Neural cell (in vitro differentiated cells): ENCODE measurements around the gene RAI14.

Source experiments
- EP300 ChIP-seq: fragments of 450-650 bp; conservative IDR thresholded peaks from 2 replicates; pipeline ENCODE4 v1.6.1; 2014; ENCODE audit warnings: antibody characterized with exemption, mild to moderate bottlenecking, moderate library complexity; ENCODE audit not compliant: poor library complexity, severe bottlenecking
- MXI1 ChIP-seq: fragments of 450-650 bp; conservative IDR thresholded peaks from 2 replicates; pipeline ENCODE4 v1.6.1; 2014; ENCODE audit warnings: antibody characterized with exemption, mild to moderate bottlenecking; ENCODE audit not compliant: poor library complexity, severe bottlenecking
- POLR2AphosphoS5 ChIP-seq: IDR thresholded peaks from 2 replicates; pipeline ENCODE4 v1.6.1; 2012
- RAD21 ChIP-seq: fragments of 450-650 bp; conservative IDR thresholded peaks from 2 replicates; pipeline ENCODE4 v1.6.1; 2014; ENCODE audit warnings: antibody characterized with exemption, mild to moderate bottlenecking, moderate library complexity
- SMC3 ChIP-seq: fragments of 450-650 bp; conservative IDR thresholded peaks from 2 replicates; pipeline ENCODE4 v1.6.1; 2014; ENCODE audit warnings: antibody characterized with exemption, mild to moderate bottlenecking, moderate library complexity; ENCODE audit not compliant: poor library complexity
- TF ChIP-seq, protein P1 (sequence below): fragments of 450-650 bp; IDR thresholded peaks from 2 replicates; pipeline ENCODE4 v1.5.1; 2014; ENCODE audit warnings: antibody characterized with exemption, mild to moderate bottlenecking, moderate library complexity; ENCODE audit not compliant: poor library complexity, severe bottlenecking
- TF ChIP-seq, protein P2 (sequence below): IDR thresholded peaks from 2 replicates; pipeline ENCODE4 v1.6.1; 2012; ENCODE audit warnings: borderline replicate concordance

DNA sequence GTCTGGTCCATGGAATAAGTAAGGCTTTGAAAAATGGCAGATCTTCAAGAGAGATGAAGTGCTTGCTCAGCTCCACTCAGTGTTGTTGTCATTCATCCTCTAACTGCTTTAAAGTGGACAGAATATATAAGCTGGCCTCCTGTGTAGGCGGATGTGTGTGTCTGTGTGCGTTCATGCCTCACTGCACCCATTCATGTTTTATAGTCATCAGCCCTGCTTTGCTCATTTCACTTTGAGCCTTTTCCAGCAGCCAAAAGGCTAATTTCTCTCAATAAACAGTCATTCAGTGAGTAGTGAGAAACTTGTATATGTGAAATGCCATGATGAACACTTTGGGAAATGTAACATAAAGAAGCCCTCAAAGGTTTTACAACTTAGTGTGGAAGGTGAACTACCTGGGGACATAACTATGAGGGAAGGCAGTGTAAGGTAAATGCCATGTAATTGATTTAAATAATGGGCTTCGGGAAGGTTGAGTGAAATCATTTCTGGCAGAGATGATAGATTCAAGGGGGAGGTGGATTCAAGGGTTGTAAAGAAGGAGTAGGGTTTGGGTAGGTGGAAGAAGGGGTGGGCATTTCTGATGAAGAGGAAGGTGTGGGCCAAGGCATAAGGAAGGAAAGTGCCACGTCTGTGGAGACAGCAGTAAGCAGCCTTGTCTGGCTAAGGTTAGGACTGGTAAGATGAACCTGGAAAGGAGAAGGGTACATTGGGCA, 198.5 kb downstream of the RAI14 start:
- no peak for TF ChIP-seq MXI1
- TF ChIP-seq, protein P1, sequence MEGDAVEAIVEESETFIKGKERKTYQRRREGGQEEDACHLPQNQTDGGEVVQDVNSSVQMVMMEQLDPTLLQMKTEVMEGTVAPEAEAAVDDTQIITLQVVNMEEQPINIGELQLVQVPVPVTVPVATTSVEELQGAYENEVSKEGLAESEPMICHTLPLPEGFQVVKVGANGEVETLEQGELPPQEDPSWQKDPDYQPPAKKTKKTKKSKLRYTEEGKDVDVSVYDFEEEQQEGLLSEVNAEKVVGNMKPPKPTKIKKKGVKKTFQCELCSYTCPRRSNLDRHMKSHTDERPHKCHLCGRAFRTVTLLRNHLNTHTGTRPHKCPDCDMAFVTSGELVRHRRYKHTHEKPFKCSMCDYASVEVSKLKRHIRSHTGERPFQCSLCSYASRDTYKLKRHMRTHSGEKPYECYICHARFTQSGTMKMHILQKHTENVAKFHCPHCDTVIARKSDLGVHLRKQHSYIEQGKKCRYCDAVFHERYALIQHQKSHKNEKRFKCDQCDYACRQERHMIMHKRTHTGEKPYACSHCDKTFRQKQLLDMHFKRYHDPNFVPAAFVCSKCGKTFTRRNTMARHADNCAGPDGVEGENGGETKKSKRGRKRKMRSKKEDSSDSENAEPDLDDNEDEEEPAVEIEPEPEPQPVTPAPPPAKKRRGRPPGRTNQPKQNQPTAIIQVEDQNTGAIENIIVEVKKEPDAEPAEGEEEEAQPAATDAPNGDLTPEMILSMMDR, result no peak
- TF ChIP-seq, protein P2, sequence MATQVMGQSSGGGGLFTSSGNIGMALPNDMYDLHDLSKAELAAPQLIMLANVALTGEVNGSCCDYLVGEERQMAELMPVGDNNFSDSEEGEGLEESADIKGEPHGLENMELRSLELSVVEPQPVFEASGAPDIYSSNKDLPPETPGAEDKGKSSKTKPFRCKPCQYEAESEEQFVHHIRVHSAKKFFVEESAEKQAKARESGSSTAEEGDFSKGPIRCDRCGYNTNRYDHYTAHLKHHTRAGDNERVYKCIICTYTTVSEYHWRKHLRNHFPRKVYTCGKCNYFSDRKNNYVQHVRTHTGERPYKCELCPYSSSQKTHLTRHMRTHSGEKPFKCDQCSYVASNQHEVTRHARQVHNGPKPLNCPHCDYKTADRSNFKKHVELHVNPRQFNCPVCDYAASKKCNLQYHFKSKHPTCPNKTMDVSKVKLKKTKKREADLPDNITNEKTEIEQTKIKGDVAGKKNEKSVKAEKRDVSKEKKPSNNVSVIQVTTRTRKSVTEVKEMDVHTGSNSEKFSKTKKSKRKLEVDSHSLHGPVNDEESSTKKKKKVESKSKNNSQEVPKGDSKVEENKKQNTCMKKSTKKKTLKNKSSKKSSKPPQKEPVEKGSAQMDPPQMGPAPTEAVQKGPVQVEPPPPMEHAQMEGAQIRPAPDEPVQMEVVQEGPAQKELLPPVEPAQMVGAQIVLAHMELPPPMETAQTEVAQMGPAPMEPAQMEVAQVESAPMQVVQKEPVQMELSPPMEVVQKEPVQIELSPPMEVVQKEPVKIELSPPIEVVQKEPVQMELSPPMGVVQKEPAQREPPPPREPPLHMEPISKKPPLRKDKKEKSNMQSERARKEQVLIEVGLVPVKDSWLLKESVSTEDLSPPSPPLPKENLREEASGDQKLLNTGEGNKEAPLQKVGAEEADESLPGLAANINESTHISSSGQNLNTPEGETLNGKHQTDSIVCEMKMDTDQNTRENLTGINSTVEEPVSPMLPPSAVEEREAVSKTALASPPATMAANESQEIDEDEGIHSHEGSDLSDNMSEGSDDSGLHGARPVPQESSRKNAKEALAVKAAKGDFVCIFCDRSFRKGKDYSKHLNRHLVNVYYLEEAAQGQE, result no peak
- TF ChIP-seq RAD21, result no peak
- no peak for TF ChIP-seq SMC3
- no peak for TF ChIP-seq EP300
- TF ChIP-seq POLR2AphosphoS5, result peak; percentile 11
